IMR-90 (cell line): ENCODE measurements around the gene CCDC148.

Experiments used
- BHLHE40 ChIP-seq: fragments of 150-350 bp; IDR thresholded peaks from 2 replicates; pipeline ENCODE4 v1.6.1; 2016; ENCODE audit warnings: mild to moderate bottlenecking, low read depth, low read length
- CEBPB ChIP-seq: IDR thresholded peaks from 2 replicates; pipeline ENCODE4 v1.6.1; 2012; ENCODE audit warnings: low read depth, low read length, improper control_type of control experiment
- CHD1 ChIP-seq: IDR thresholded peaks from 2 replicates; pipeline ENCODE4 v1.6.1; 2012; ENCODE audit warnings: low read depth, low read length, improper control_type of control experiment
- CTCF ChIP-seq: conservative IDR thresholded peaks from 2 replicates; pipeline ENCODE4 v1.5.1; 2012; ENCODE audit warnings: mild to moderate bottlenecking, low read depth, low read length, improper control_type of control experiment
- MAFK ChIP-seq: IDR thresholded peaks from 2 replicates; pipeline ENCODE4 v1.6.1; 2012; ENCODE audit warnings: low read depth, low read length, improper control_type of control experiment
- MXI1 ChIP-seq: IDR thresholded peaks from 2 replicates; pipeline ENCODE4 v1.6.1; 2012; ENCODE audit warnings: low read depth, mild to moderate bottlenecking, low read length, moderate library complexity, borderline replicate concordance
- POLR2A ChIP-seq: IDR thresholded peaks from 2 replicates; pipeline ENCODE4 v1.6.1; 2012; ENCODE audit warnings: mild to moderate bottlenecking, low read depth, low read length
- RAD21 ChIP-seq: IDR thresholded peaks from 2 replicates; pipeline ENCODE4 v1.6.1; 2012; ENCODE audit warnings: low read length, improper control_type of control experiment
- RCOR1 ChIP-seq: IDR thresholded peaks from 2 replicates; pipeline ENCODE4 v1.6.1; 2012; ENCODE audit warnings: mild to moderate bottlenecking, low read length, improper control_type of control experiment; ENCODE audit not compliant: insufficient replicate concordance
- RFX5 ChIP-seq: IDR thresholded peaks from 2 replicates; pipeline ENCODE4 v1.8.0; 2012; ENCODE audit warnings: low read depth, mild to moderate bottlenecking, low read length, moderate library complexity
- SMC3 ChIP-seq: fragments of 150-350 bp; IDR thresholded peaks from 2 replicates; pipeline ENCODE4 v1.6.1; 2016; ENCODE audit warnings: low read depth, mild to moderate bottlenecking, antibody characterized with exemption, low read length, moderate library complexity
- USF2 ChIP-seq: fragments of 150-350 bp; IDR thresholded peaks from 2 replicates; pipeline ENCODE4 v1.6.1; 2017; ENCODE audit warnings: mild to moderate bottlenecking, antibody characterized with exemption, low read length, low read depth

- TF ChIP-seq CTCF (no peak), POLR2A (no peak), SMC3 (no peak), RFX5 (no peak), USF2 (no peak), BHLHE40 (no peak), RCOR1 (no peak), CEBPB (no peak), RAD21 (no peak), MAFK (no peak), MXI1 (no peak), CHD1 (no peak)
Measured at GRCh38 chr2:158232476-158232875, 224.1 kb downstream of the CCDC148 start.
